ENCODE measurements around the gene GNB1.

Gene GNB1

DNA sequence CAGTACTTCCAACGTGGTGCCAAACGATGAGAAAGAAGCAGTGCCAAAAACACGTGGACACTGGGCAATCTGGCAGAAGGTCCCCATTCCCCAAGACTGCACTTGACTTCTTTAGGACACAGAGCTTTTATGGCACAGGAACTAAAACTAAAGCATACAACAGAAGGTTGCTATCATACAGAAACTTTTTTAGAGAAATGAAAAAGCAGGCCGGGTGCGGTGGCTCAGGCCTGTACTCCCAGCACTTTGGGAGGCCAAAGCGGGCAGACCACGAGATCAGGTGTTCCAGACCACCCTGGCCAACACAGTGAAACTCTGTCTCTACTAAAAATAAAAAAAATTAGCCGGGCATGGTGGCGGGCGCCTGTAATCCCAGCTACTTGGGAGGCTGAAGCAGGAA, 43.0 kb downstream of the GNB1 start:
- no peak for DNase-seq (ENCODE audit: low read depth, low spot score)
- Histone ChIP-seq H3K9me3 (ENCODE audit: low read depth, low read length) (no peaks in the 10 kb centered on the region), H3K4me3 (no peak overlapping the region), H3K27ac (peak overlapping the region; percentile 77), H3K36me3 (ENCODE audit: insufficient read depth, low read length) (peaks cover 11% of the 10 kb centered on the region; the same call in 1 of the 2 replicates), H3K9ac (ENCODE audit: insufficient read length) (no peak overlapping the region)
- no peak for TF ChIP-seq EZH2 (IDR thresholded peaks at IDR 0.05)
- no peak for TF ChIP-seq FOXP2 (optimal IDR thresholded peaks at IDR 0.05; ENCODE audit: control extremely low read depth, extremely low read length, insufficient read depth)
- TF ChIP-seq POLR2AphosphoS5 (IDR thresholded peaks at IDR 0.05; ENCODE audit: borderline replicate concordance, low read depth, low read length), result no peak

- H3K9me3 ChIP-seq (ENCODE audit: low read depth, low read length), result no peaks in the 10 kb centered on the region
- TF ChIP-seq POLR2AphosphoS5 (IDR thresholded peaks at IDR 0.05; ENCODE audit: borderline replicate concordance, low read depth, low read length), result no peak
- TF ChIP-seq EZH2 (IDR thresholded peaks at IDR 0.05), result no peak
- no peak for TF ChIP-seq FOXP2 (optimal IDR thresholded peaks at IDR 0.05; ENCODE audit: control extremely low read depth, extremely low read length, insufficient read depth)
- no peak overlapping the region for H3K9ac ChIP-seq (ENCODE audit: insufficient read length)
- DNase-seq (ENCODE audit: low read depth, low spot score), result no peak
- peaks cover 6% of the 10 kb centered on the region; the same call in 1 of the 2 replicates for H3K36me3 ChIP-seq (ENCODE audit: insufficient read depth, low read length)
- peak overlapping the region; percentile 77 for H3K27ac ChIP-seq
- H3K4me3 ChIP-seq, result no peak overlapping the region
Measured at GRCh38 chr1:1847061-1847850, 43.6 kb downstream of the GNB1 start.

DNA sequence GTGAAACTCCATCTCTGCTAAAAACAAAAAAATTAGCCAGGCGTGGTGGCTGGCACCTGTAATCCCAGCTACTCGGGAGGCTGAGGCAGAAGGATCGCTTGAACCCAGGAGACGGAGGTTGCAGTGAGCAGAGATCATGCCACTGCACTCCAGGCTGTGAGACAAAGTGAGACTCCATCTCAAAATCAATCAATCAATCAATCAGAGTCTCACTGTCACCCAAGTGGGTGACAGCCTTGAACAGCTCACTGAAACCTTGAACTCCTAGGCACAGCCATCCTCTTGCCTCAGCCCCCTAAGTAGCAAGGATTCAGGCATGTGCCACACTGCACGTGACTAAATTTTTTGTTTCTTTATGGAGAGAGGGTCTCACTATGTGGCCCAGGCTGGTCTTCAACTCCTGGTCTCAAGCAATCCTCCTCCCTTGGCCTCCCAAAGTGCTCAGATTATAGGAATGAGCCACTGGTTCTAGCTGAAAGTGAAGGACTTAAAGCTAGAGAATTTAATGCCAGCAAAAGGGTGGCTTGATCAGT, 44.4 kb downstream of the GNB1 start:
- TF ChIP-seq POLR2AphosphoS5 (IDR thresholded peaks at IDR 0.05; ENCODE audit: borderline replicate concordance, low read depth, low read length), result no peak
- TF ChIP-seq FOXP2 (optimal IDR thresholded peaks at IDR 0.05; ENCODE audit: control extremely low read depth, extremely low read length, insufficient read depth), result no peak
- no peak for TF ChIP-seq EZH2 (IDR thresholded peaks at IDR 0.05)
- Histone ChIP-seq H3K36me3 (ENCODE audit: insufficient read depth, low read length) (0 out of 2 replicates have a peak, but pooled peaks cover 6% of the 10 kb centered on the region), H3K4me3 (no peak overlapping the region), H3K9me3 (ENCODE audit: low read depth, low read length) (no peaks in the 10 kb centered on the region), H3K9ac (ENCODE audit: insufficient read length) (no peak overlapping the region), H3K27ac (peak overlapping the region; percentile 77)
- DNase-seq (ENCODE audit: low read depth, low spot score), result no peak

DNA sequence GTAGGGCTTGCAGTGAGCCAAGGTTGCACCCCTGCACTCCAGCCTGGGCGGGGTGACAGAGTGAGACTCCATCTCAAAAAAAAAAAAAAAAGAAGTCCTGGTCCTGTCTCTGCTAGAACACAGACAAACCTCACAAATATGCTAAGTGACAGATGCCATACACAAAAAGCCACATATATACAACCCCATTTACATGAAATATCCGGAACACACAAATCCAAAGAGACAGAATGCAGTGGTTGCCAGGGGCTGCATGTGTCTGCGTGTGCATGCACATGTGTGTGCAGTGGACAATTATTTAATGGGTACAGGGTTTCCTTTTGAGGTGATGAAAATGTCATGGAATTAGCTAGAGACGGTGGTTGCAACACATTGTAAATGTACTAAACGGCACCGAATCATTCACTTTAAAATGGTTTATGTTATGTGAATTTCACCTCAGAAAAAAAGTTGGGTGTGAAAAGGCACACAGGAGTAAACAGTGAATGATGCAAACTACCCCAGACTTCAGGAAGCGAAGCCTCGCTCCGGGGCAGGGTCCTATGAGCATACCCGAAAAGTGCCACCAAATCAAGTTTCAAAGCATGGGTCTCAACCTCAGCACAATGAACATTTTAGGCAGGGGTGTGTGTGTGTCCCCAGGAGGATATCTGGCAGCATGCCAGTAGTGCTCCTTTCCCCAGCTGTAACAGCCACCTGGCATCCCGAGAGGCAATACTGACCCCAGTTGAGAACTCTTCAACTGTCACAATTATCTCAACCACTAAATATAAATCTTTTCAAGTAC, 48.3 kb downstream of the GNB1 start:
- Histone ChIP-seq H3K36me3 (ENCODE audit: insufficient read depth, low read length) (peaks cover 20% of the 10 kb centered on the region), H3K9ac (ENCODE audit: insufficient read length) (no peak overlapping the region), H3K4me3 (no peak overlapping the region), H3K27ac (peak overlapping the region; percentile 34; the same call in 1 of the 2 replicates), H3K9me3 (ENCODE audit: low read depth, low read length) (no peaks in the 10 kb centered on the region)
- TF ChIP-seq EZH2 (IDR thresholded peaks at IDR 0.05) (no peak), POLR2AphosphoS5 (IDR thresholded peaks at IDR 0.05; ENCODE audit: borderline replicate concordance, low read depth, low read length) (no peak), FOXP2 (optimal IDR thresholded peaks at IDR 0.05; ENCODE audit: control extremely low read depth, extremely low read length, insufficient read depth) (no peak)
- no peak for DNase-seq (ENCODE audit: low read depth, low spot score)

- H3K9ac ChIP-seq (ENCODE audit: insufficient read length), result no peak overlapping the region
- H3K4me3 ChIP-seq, result no peak overlapping the region
- DNase-seq (ENCODE audit: low read depth, low spot score), result no peak
- no peaks in the 10 kb centered on the region for H3K9me3 ChIP-seq (ENCODE audit: low read depth, low read length)
- peaks cover 22% of the 10 kb centered on the region for H3K36me3 ChIP-seq (ENCODE audit: insufficient read depth, low read length)
- TF ChIP-seq POLR2AphosphoS5 (IDR thresholded peaks at IDR 0.05; ENCODE audit: borderline replicate concordance, low read depth, low read length), result no peak
- TF ChIP-seq EZH2 (IDR thresholded peaks at IDR 0.05), result no peak
- no peak for TF ChIP-seq FOXP2 (optimal IDR thresholded peaks at IDR 0.05; ENCODE audit: control extremely low read depth, extremely low read length, insufficient read depth)
- H3K27ac ChIP-seq, result peak overlapping the region; percentile 60; the same call in 1 of the 2 replicates
Measured at GRCh38 chr1:1841575-1841995, 49.3 kb downstream of the GNB1 start.

- no peak for DNase-seq (ENCODE audit: low read depth, low spot score)
Measured at GRCh38 chr1:1839311-1839965, 51.4 kb downstream of the GNB1 start.

GRCh38 chr1:1836119-1836518, 54.8 kb downstream of the GNB1 start:
- no peak overlapping the region for H3K9ac ChIP-seq (ENCODE audit: insufficient read length)
- no peak overlapping the region for H3K27ac ChIP-seq
- TF ChIP-seq POLR2AphosphoS5 (IDR thresholded peaks at IDR 0.05; ENCODE audit: borderline replicate concordance, low read depth, low read length) (no peak), FOXP2 (optimal IDR thresholded peaks at IDR 0.05; ENCODE audit: control extremely low read depth, extremely low read length, insufficient read depth) (no peak), EZH2 (IDR thresholded peaks at IDR 0.05) (no peak)
- no peak for DNase-seq (ENCODE audit: low read depth, low spot score)
- H3K36me3 ChIP-seq (ENCODE audit: insufficient read depth, low read length), result peaks cover 59% of the 10 kb centered on the region
- H3K4me3 ChIP-seq, result no peak overlapping the region
- no peaks in the 10 kb centered on the region for H3K9me3 ChIP-seq (ENCODE audit: low read depth, low read length)

More at GRCh38 chr1:1839311-1839965, 51.4 kb downstream of the GNB1 start:
- 0 out of 2 replicates have a peak overlapping the region, but pooled peaks have one; percentile 1 for H3K27ac ChIP-seq
- peaks cover 36% of the 10 kb centered on the region for H3K36me3 ChIP-seq (ENCODE audit: insufficient read depth, low read length)
- H3K9me3 ChIP-seq (ENCODE audit: low read depth, low read length), result no peaks in the 10 kb centered on the region
- no peak for TF ChIP-seq EZH2 (IDR thresholded peaks at IDR 0.05)
- TF ChIP-seq POLR2AphosphoS5 (IDR thresholded peaks at IDR 0.05; ENCODE audit: borderline replicate concordance, low read depth, low read length), result no peak
- TF ChIP-seq FOXP2 (optimal IDR thresholded peaks at IDR 0.05; ENCODE audit: control extremely low read depth, extremely low read length, insufficient read depth), result no peak
- no peak overlapping the region for H3K4me3 ChIP-seq
- no peak overlapping the region for H3K9ac ChIP-seq (ENCODE audit: insufficient read length)
